ENCODE measurements around the gene ZFP2. TPM values are rescaled to one million over a fixed set of nuclear protein-coding genes. Genes with fewer than 3 reads are reported as not detected.
A peak's percentile ranks its signal among the peaks of the same experiment; 100 is the strongest.

The ZFP2 gene
- total and polyA plus RNA-seq, 2 of the 13 experiments (the other 11 are each of a cell fraction or from before 2014, with no cell fraction given), result 0.27 to 0.42 TPM

DNA sequence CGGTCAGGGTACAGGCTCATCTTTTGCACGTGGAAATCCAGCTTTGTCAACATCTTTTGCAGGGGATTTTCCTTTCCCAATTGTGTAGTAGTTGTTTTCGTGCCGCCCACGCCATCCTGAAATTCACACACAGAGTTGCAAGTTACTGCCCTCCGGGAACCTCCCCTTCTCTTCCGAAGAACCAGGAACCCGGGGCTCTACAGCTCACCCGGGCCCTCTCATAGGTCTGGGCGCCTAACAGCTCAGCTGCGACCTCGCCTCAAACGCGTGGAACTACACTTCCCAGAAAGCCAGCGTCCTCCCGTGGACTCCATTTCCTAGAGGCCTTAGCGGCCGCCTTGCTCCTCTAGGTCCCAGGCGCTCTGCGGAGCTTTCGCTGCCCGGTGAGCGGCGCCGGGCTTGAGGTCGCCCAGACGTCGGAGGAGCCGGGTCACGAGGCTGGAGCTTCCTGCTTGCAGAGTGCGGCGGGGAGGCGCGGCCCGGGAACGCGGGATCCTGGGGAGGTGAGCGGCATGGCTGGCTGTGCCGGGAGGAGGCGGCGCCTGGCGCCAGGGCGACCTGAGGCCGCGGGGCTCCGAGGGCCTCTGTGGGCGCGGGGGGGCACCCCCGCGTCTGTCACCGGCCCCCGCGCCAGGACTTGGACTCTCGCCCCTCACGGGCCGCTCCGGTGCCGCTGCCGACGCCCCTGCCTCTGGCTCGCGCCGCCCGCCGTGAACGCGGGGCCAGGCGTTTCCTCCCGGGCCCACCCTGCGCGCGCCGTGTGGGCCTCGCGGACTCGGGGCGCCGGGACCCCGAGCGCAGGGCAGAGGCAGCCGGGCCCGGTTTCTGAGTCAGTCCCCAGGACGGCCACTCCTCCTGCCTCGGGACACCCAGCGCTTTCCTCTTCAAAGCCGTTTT lies 35.8 kb upstream of the ZFP2 start, which contains the start of gene ZNF354B (continued):
- TF ChIP-seq, protein P1, sequence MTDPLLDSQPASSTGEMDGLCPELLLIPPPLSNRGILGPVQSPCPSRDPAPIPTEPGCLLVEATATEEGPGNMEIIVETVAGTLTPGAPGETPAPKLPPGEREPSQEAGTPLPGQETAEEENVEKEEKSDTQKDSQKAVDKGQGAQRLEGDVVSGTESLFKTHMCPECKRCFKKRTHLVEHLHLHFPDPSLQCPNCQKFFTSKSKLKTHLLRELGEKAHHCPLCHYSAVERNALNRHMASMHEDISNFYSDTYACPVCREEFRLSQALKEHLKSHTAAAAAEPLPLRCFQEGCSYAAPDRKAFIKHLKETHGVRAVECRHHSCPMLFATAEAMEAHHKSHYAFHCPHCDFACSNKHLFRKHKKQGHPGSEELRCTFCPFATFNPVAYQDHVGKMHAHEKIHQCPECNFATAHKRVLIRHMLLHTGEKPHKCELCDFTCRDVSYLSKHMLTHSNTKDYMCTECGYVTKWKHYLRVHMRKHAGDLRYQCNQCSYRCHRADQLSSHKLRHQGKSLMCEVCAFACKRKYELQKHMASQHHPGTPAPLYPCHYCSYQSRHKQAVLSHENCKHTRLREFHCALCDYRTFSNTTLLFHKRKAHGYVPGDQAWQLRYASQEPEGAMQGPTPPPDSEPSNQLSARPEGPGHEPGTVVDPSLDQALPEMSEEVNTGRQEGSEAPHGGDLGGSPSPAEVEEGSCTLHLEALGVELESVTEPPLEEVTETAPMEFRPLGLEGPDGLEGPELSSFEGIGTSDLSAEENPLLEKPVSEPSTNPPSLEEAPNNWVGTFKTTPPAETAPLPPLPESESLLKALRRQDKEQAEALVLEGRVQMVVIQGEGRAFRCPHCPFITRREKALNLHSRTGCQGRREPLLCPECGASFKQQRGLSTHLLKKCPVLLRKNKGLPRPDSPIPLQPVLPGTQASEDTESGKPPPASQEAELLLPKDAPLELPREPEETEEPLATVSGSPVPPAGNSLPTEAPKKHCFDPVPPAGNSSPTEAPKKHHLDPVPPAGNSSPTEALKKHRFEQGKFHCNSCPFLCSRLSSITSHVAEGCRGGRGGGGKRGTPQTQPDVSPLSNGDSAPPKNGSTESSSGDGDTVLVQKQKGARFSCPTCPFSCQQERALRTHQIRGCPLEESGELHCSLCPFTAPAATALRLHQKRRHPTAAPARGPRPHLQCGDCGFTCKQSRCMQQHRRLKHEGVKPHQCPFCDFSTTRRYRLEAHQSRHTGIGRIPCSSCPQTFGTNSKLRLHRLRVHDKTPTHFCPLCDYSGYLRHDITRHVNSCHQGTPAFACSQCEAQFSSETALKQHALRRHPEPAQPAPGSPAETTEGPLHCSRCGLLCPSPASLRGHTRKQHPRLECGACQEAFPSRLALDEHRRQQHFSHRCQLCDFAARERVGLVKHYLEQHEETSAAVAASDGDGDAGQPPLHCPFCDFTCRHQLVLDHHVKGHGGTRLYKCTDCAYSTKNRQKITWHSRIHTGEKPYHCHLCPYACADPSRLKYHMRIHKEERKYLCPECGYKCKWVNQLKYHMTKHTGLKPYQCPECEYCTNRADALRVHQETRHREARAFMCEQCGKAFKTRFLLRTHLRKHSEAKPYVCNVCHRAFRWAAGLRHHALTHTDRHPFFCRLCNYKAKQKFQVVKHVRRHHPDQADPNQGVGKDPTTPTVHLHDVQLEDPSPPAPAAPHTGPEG (CRISPR knock-in tag; IDR thresholded peaks at IDR 0.05), result peak; percentile 71; the same call in 1 of the 2 replicates
- no peak for TF ChIP-seq ZNF577 (CRISPR knock-in tag; IDR thresholded peaks at IDR 0.05; ENCODE audit: borderline replicate concordance, low read depth)
- TF ChIP-seq, protein P2, sequence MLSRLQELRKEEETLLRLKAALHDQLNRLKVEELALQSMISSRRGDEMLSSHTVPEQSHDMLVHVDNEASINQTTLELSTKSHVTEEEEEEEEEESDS (CRISPR knock-in tag; IDR thresholded peaks at IDR 0.05; ENCODE audit: borderline replicate concordance), result no peak
- peak; percentile 43; the same call in 1 of the 2 replicates for TF ChIP-seq ZNF547 (CRISPR knock-in tag; IDR thresholded peaks at IDR 0.05)
- TF ChIP-seq, protein P3, sequence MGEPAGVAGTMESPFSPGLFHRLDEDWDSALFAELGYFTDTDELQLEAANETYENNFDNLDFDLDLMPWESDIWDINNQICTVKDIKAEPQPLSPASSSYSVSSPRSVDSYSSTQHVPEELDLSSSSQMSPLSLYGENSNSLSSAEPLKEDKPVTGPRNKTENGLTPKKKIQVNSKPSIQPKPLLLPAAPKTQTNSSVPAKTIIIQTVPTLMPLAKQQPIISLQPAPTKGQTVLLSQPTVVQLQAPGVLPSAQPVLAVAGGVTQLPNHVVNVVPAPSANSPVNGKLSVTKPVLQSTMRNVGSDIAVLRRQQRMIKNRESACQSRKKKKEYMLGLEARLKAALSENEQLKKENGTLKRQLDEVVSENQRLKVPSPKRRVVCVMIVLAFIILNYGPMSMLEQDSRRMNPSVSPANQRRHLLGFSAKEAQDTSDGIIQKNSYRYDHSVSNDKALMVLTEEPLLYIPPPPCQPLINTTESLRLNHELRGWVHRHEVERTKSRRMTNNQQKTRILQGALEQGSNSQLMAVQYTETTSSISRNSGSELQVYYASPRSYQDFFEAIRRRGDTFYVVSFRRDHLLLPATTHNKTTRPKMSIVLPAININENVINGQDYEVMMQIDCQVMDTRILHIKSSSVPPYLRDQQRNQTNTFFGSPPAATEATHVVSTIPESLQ (CRISPR knock-in tag; conservative IDR thresholded peaks at IDR 0.05), result no peak
- TF ChIP-seq, protein P4, sequence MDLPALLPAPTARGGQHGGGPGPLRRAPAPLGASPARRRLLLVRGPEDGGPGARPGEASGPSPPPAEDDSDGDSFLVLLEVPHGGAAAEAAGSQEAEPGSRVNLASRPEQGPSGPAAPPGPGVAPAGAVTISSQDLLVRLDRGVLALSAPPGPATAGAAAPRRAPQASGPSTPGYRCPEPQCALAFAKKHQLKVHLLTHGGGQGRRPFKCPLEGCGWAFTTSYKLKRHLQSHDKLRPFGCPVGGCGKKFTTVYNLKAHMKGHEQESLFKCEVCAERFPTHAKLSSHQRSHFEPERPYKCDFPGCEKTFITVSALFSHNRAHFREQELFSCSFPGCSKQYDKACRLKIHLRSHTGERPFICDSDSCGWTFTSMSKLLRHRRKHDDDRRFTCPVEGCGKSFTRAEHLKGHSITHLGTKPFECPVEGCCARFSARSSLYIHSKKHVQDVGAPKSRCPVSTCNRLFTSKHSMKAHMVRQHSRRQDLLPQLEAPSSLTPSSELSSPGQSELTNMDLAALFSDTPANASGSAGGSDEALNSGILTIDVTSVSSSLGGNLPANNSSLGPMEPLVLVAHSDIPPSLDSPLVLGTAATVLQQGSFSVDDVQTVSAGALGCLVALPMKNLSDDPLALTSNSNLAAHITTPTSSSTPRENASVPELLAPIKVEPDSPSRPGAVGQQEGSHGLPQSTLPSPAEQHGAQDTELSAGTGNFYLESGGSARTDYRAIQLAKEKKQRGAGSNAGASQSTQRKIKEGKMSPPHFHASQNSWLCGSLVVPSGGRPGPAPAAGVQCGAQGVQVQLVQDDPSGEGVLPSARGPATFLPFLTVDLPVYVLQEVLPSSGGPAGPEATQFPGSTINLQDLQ (CRISPR knock-in tag; IDR thresholded peaks at IDR 0.05), result peak; percentile 92
- no peak for TF ChIP-seq ZNF652 (CRISPR knock-in tag; IDR thresholded peaks at IDR 0.05; ENCODE audit: borderline replicate concordance, low read depth)
- TF ChIP-seq MIER3 (CRISPR knock-in tag; IDR thresholded peaks at IDR 0.05; ENCODE audit: borderline replicate concordance), result peak; percentile 64; the same call in 1 of the 2 replicates
- no peak for TF ChIP-seq ZNF589 (CRISPR knock-in tag; conservative IDR thresholded peaks at IDR 0.05)
- peak; percentile 82 for TF ChIP-seq HOXD1 (CRISPR knock-in tag; IDR thresholded peaks at IDR 0.05)
- TF ChIP-seq TBX2 (CRISPR knock-in tag; IDR thresholded peaks at IDR 0.05; ENCODE audit: borderline replicate concordance), result peak; percentile 76
- TF ChIP-seq, protein P5, sequence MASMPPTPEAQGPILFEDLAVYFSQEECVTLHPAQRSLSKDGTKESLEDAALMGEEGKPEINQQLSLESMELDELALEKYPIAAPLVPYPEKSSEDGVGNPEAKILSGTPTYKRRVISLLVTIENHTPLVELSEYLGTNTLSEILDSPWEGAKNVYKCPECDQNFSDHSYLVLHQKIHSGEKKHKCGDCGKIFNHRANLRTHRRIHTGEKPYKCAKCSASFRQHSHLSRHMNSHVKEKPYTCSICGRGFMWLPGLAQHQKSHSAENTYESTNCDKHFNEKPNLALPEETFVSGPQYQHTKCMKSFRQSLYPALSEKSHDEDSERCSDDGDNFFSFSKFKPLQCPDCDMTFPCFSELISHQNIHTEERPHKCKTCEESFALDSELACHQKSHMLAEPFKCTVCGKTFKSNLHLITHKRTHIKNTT (CRISPR knock-in tag; IDR thresholded peaks at IDR 0.05), result no peak
- no peak for TF ChIP-seq POLR2AphosphoS2 (IDR thresholded peaks at IDR 0.05; ENCODE audit: low read depth, low read length)
- TF ChIP-seq ZSCAN22 (CRISPR knock-in tag; IDR thresholded peaks at IDR 0.05), result peak; percentile 19; the same call in 1 of the 2 replicates
- TF ChIP-seq HMG20A (CRISPR knock-in tag; IDR thresholded peaks at IDR 0.05; ENCODE audit: borderline replicate concordance), result no peak
- no peak for TF ChIP-seq KDM6A (CRISPR knock-in tag; IDR thresholded peaks at IDR 0.05; ENCODE audit: low read depth)
- peak; percentile 87 for TF ChIP-seq ARNTL (CRISPR knock-in tag; IDR thresholded peaks at IDR 0.05)
